Muscle layer of duodenum (tissue), 2 donors: Measurements from ENCODE around the gene ITPKB.
A peak's percentile ranks its signal among the peaks of the same experiment; 100 is the strongest.

Source experiments
- H3K27ac ChIP-seq: one replicate; pipeline ENCODE4 v1.7.0; 2013; ENCODE audit warnings: mild to moderate bottlenecking, low read length
- H3K27me3 ChIP-seq: one replicate; pipeline ENCODE4 v1.7.0; 2013; ENCODE audit warnings: low read depth, mild to moderate bottlenecking, control low read depth, low read length
- H3K36me3 ChIP-seq, 2 donors: one replicate each; pipeline ENCODE4 v1.7.0; 2013; ENCODE audit warnings: low read length in 2 of 2, control low read depth in 1 of 2, mild to moderate bottlenecking in 1 of 2; ENCODE audit not compliant: insufficient read depth in 2 of 2, control insufficient read depth in 1 of 2
- H3K4me1 ChIP-seq, 2 donors: one replicate each; pipeline ENCODE4 v1.7.0; 2013; ENCODE audit warnings: low read length in 2 of 2, mild to moderate bottlenecking in 2 of 2, control low read depth in 1 of 2, moderate library complexity in 1 of 2; ENCODE audit not compliant: insufficient read depth in 2 of 2, control insufficient read depth in 1 of 2
- H3K4me3 ChIP-seq, 2 donors: one replicate each; pipeline ENCODE4 v1.7.0; 2013; ENCODE audit warnings: low read length in 2 of 2, low read depth in 1 of 2, mild to moderate bottlenecking in 1 of 2
- H3K9me3 ChIP-seq, 2 donors: one replicate each; pipeline ENCODE4 v1.7.0; 2013; ENCODE audit warnings: low read length in 2 of 2, control low read depth in 1 of 2, mild to moderate bottlenecking in 1 of 2; ENCODE audit not compliant: control insufficient read depth in 1 of 2
- donor health status: healthy.

Gene ITPKB

DNA sequence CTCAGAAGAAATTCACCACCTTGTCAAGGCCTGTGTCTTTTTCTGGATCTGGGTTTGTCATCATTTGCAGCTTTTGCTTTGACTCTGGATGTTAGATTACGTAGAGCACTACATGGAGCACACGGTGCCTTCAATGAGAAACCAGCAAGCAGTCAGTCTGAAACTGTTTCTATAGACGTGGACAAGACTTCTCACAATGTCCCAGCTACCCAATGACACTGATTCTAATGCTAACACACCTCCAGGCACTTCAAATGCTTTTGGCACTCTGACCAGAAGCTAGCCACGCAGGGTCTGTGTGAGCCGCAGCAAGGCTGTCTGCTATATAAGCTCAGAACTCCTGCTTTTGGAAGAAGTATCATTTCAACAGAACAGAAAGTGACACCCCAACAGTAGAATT is 38.2 kb downstream of the ITPKB start:
- no peaks in the 10 kb centered on the region for H3K27me3 ChIP-seq
- no peaks in the 10 kb centered on the region for H3K9me3 ChIP-seq
- peaks cover 23 to 66% of the 10 kb centered on the region in 2 donors for H3K4me1 ChIP-seq
- H3K36me3 ChIP-seq, result no peaks in the 10 kb centered on the region
- H3K27ac ChIP-seq, result peak overlapping the region; percentile 5
- no peak overlapping the region for H3K4me3 ChIP-seq

DNA sequence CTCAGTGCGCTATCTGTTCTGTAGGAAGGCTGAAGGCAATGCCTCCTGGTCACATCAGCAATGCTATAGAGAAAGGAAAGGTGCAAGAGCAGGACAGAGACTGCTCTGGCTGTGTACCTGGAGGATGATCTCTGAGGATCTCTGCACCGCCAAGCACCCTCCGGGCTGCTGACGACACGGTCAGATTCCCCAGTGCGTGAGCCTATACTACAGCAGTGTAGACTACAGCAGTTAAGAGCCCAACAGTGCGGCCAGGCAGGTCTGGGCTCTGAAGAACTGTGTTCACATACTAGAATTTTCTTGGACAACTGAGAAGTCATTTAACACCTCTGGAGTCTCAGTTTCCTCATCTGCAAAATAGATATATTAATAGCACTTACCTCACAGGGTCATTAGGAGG is 39.9 kb downstream of the ITPKB start:
- H3K27ac ChIP-seq, result peak overlapping the region; percentile 32
- no peaks in the 10 kb centered on the region for H3K27me3 ChIP-seq
- H3K4me1 ChIP-seq, result peaks cover 21 to 66% of the 10 kb centered on the region in 2 donors
- H3K36me3 ChIP-seq, result no peaks in the 10 kb centered on the region
- no peak overlapping the region for H3K4me3 ChIP-seq
- H3K9me3 ChIP-seq, result no peaks in the 10 kb centered on the region

DNA sequence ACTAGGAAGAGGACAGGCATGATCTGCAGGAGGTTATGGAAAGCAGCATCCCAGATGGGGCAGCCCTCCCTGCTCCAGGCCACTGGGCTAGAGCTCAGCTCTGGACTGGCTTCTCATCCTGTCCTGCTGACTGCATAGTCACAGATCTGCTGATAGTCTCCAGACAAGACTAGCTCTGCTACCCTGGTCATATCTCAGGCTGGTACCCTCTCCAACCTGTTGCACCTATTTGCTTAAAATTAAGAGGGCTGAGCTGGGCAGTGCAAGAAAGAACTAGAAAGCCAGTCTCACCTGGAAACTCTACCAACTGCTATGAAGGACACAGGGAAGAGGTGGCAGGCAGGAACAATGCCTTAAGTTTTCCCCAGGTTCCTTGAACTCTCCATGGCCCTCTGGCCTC is 40.4 kb downstream of the ITPKB start:
- H3K4me1 ChIP-seq, result peaks cover 15 to 62% of the 10 kb centered on the region in 2 donors
- no peak overlapping the region for H3K4me3 ChIP-seq
- no peaks in the 10 kb centered on the region for H3K9me3 ChIP-seq
- no peaks in the 10 kb centered on the region for H3K27me3 ChIP-seq
- H3K36me3 ChIP-seq, result no peaks in the 10 kb centered on the region
- peak overlapping the region; percentile 32 for H3K27ac ChIP-seq

DNA sequence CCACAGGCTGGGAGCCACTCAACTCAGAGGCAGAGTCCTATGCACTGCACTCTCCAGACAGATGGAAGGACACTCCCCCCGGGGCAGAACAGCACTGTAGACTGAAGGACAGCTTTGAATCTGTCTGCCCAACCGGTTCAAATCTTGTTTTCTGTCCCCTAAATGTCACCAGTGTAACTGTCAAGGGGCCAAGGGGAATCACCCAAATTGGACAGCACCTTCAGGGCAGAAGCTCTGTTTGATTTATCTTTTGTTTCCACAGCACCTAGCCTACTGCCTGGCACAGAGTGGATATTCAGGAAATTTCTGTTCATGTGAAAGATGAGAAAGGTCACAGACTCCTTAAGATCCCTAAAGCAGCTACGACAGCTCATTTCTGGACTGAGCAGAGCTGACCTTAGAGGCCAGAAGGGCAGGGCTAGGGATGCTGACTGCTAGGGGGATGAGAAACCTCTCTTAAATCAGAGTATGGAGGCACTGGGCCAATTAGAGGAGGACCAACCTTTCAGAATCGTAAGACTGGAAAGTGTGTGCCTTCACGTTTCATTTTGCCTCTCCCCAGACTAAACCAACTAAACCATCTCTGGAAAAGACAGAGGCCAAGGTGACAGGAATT is 41.0 kb downstream of the ITPKB start:
- Histone ChIP-seq H3K9me3 (no peaks in the 10 kb centered on the region), H3K27me3 (no peaks in the 10 kb centered on the region), H3K36me3 (no peaks in the 10 kb centered on the region), H3K27ac (peak overlapping the region; percentile 32), H3K4me3 (no peak overlapping the region), H3K4me1 (peaks cover 15 to 66% of the 10 kb centered on the region in 2 donors)

DNA sequence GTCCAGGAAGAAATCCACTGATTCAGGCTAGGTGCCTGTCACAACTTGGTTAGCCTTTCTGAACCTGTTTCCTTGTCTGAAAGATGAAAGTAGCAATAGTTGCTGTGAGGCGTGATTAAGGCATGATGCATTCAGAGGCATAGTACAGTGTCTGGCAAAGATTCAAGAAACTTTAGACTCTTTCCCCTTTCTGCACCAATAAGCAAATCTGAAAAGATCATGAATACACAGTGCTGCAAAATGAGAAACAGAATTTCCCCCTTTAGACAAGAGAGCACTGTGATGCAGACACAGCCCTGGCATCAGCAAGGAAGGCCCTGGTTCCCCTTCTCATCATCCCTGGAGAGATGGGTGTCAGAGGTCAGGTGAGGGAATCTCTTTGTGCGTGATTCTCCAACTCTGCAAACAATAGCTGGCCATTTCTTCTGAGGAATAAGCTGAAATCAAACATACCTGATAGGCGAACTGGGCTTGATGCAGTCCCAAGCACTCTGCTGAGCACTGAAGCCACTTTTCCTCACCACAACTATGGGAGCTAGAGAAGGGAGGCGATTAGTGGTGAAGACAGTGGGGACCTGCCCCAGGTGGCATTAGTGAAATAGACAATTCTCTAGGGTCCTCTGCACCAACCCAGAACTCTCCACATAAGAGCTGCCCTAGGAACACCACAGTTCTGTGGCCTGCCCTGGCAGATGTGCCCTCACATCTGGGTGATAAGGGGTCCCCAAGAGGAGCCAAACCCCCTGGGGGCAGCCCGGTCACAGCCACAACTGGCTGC is 41.7 kb downstream of the ITPKB start:
- H3K27ac ChIP-seq, result peak overlapping the region; percentile 32
- no peaks in the 10 kb centered on the region for H3K36me3 ChIP-seq
- H3K9me3 ChIP-seq, result no peaks in the 10 kb centered on the region

DNA sequence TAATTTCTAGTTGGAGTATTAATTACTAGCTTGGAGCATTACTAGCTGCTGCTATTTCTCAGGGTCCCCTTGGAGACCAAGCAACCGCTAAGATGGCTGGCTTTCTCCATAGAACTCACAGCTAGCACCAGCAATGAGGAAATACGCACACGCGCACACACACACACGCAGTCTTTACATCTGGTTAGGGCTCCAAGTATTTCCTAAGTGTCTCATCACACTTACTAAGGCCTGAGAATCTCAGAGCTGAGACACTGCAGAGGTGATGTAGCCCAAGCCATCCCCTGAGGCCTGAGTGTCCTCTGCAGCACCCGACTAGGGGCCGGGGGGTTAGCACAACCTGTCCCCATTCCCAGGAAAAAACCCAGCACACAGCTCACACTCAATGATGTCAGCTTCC is 42.5 kb downstream of the ITPKB start:
- no peak overlapping the region for H3K4me3 ChIP-seq
- H3K27ac ChIP-seq, result peak overlapping the region; percentile 26
- peaks cover 9 to 66% of the 10 kb centered on the region in 2 donors for H3K4me1 ChIP-seq
- H3K9me3 ChIP-seq, result no peaks in the 10 kb centered on the region
- H3K27me3 ChIP-seq, result no peaks in the 10 kb centered on the region
- no peaks in the 10 kb centered on the region for H3K36me3 ChIP-seq

More for the DNA sequence above, 41.7 kb downstream of the ITPKB start:
- Histone ChIP-seq H3K4me1 (peaks cover 10 to 67% of the 10 kb centered on the region in 2 donors), H3K27me3 (no peaks in the 10 kb centered on the region), H3K4me3 (no peak overlapping the region)

DNA sequence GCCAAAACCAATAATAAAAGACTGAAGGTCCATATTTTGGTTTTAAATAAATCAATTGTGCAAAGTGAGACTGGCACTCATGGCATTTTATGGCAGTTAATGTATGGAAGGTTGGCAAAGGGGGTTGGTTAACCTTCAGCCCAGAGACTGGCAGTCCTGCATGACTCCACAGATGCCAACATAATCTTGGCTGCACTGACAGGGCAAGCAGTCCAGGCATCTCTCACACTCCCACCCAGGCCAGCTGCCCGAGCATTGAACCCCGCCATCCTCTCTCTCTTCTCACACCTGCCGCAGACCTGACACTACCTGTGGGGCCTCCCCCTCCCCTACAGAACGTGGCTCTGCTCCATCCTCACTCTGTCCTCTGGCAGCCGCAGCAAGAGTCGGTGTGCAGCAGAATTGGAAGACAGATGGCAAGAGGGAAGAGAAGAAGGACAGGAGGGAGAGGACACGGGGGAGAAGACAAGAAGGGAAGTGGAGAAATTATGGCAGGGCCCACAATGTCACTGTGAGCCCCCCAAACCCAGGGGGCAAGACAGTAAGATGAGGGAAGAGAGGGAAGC is 43.7 kb downstream of the ITPKB start:
- H3K4me3 ChIP-seq, result no peak overlapping the region
- H3K4me1 ChIP-seq, result peaks cover 18 to 67% of the 10 kb centered on the region in 2 donors
- peak overlapping the region; percentile 15 for H3K27ac ChIP-seq
- H3K36me3 ChIP-seq, result no peaks in the 10 kb centered on the region
- H3K27me3 ChIP-seq, result no peaks in the 10 kb centered on the region
- no peaks in the 10 kb centered on the region for H3K9me3 ChIP-seq

DNA sequence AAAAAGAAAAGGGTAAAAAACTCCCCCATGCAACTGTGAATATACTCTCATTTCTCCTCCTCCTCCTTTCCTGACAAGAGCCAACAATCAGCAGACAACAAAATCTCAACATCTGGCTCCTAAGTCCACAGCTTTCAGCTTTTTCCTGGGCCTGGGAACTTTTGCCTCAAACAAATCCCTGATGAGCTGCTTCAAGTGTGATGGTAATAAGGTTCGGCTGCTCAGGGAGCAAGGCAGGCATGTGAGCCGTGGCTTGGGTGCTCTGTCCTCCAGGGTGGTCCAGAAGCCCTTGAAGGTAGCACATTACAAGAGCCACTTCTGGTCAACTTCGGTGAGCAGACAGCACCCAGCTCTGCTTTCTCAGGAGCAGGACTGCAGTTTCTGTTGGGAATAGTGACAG is 46.3 kb downstream of the ITPKB start:
- Histone ChIP-seq H3K4me3 (no peak overlapping the region), H3K4me1 (peaks cover 30 to 75% of the 10 kb centered on the region in 2 donors), H3K27ac (peak overlapping the region; percentile 78)

DNA sequence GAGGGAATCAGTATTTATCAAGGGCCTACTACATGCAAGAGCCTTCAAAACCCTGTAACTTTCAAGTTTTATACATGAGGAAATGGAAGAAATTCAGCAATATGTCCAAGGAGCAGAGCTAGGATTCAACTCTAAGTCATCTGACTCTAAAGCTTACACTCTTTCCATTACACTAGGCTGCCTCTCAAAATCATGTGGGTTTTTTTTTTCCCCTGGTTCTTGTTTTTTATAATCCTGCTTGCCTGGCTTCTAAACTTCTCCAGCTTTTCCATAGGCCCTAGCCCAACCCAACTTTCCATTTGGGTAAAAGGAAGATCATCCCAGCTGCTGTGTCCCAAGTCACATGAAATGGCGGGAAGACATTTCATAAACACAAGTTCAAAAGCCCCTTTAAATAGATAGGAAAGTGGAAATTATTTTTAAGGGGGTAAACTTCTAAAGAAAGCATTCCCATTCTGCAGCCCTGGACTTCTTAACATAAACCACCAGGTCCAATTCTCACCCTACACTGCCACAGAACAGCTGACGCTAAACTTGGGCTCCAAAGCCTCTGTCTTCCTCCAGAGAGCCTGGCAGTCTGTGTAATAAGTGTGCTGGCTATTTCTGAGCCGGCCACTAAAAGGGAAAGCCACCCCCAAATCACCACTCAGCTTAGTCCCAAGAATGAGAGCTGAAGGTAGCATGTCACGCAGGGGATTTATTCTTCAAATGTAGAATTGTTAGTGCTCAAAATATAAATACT is 46.9 kb downstream of the ITPKB start:
- Histone ChIP-seq H3K27me3 (no peaks in the 10 kb centered on the region), H3K4me1 (peaks cover 36 to 75% of the 10 kb centered on the region in 2 donors), H3K27ac (peak overlapping the region; percentile 78), H3K36me3 (no peaks in the 10 kb centered on the region), H3K4me3 (no peak overlapping the region), H3K9me3 (no peaks in the 10 kb centered on the region)

More for the DNA sequence above, 46.3 kb downstream of the ITPKB start:
- H3K36me3 ChIP-seq, result no peaks in the 10 kb centered on the region
- H3K9me3 ChIP-seq, result no peaks in the 10 kb centered on the region
- no peaks in the 10 kb centered on the region for H3K27me3 ChIP-seq

DNA sequence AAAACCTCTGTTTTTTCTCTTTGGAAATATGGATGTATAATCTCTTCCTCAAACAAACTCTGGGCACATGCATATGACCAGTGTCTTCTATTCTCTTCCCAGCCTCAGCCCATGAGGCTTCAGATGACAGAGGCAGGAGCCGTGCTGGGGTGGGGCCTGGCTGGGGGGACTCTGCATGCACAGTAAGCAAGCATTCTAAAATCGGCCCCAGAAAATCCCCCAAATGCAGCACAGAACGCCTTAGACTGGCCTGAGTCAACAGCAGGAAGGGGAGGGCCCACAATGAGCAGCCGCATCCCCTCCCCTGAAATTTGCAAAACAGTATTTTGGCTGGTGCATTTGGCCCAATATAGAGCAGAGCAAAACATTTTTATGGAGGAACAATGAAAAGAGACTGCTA is 47.8 kb downstream of the ITPKB start:
- H3K36me3 ChIP-seq, result no peaks in the 10 kb centered on the region
- peak overlapping the region; percentile 78 for H3K27ac ChIP-seq
- H3K9me3 ChIP-seq, result no peaks in the 10 kb centered on the region
- H3K4me1 ChIP-seq, result peaks cover 41 to 75% of the 10 kb centered on the region in 2 donors
- H3K4me3 ChIP-seq, result no peak overlapping the region
- H3K27me3 ChIP-seq, result no peaks in the 10 kb centered on the region

DNA sequence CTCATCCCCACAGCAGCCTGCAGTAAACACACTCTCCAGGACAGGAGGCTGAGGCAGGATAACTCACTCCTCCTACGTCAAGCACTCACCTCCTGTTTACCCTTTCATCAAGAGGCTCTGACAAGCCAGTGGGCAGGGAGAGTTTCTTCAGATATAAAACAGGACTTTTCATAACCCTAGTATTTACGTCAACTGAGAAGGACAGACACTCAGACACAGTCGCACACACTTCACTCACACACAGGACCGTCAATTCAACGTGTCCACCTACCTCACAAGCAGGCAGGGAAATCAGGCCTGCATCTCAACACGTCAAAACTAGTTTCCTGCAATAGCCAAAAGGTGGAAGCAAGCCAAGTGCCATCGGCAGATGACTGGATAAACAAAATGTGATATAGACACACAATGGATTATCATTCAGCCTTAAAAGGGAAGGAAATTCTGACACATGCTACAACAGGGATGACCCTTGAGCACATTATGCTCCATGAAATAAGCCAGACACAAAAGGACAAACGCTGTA is 48.6 kb downstream of the ITPKB start:
- peak overlapping the region; percentile 78 for H3K27ac ChIP-seq
- no peaks in the 10 kb centered on the region for H3K36me3 ChIP-seq
- H3K27me3 ChIP-seq, result no peaks in the 10 kb centered on the region
- peaks cover 43 to 80% of the 10 kb centered on the region in 2 donors for H3K4me1 ChIP-seq
- no peak overlapping the region for H3K4me3 ChIP-seq
- no peaks in the 10 kb centered on the region for H3K9me3 ChIP-seq
